ENCODE results near the gene ZCCHC9. TPM values are rescaled to one million over a fixed set of nuclear protein-coding genes. Genes with fewer than 3 reads are reported as not detected.
A peak's percentile ranks its signal among the peaks of the same experiment; 100 is the strongest.

Gene ZCCHC9
- total RNA-seq, 1 donor from 2014 or later, result 25.4 TPM

GRCh38 chr5:81297531-81297930, 3.9 kb upstream of the ZCCHC9 start:
- H3K9me3 Mint-ChIP-seq, result peaks cover 19% of the 10 kb centered on the region
- no peak overlapping the region for H3K4me3 Mint-ChIP-seq
- peaks cover 28% of the 10 kb centered on the region for H3K4me1 Mint-ChIP-seq
- H3K36me3 Mint-ChIP-seq, result peaks cover 21% of the 10 kb centered on the region
- no peak overlapping the region for H3K27ac Mint-ChIP-seq
- TF ChIP-seq CTCF (IDR thresholded peaks at IDR 0.05; ENCODE audit: unreplicated experiment), result no peak
- no peaks in the 10 kb centered on the region for H3K27me3 Mint-ChIP-seq (ENCODE audit: low read depth)
- no peak for DNase-seq (ENCODE audit: low spot score in 2 of 2, unreplicated experiment in 2 of 2)

DNA sequence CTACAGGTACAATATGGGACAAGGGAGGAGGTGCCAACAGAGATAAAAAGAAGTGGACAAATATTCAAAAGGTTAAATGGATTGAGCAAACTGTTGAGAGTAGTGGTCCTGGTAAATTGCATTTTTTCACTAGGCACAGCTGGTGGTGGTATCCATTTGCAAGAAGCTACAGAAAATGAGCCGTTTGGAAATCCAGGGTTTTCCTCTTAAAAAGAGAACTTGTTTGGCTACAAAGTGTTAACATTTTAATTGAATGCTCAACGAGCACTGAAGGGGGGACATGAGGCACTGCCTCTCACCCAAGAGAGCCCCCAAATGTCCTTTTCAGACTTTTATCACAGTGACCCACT, 491 bp upstream of the ZCCHC9 start:
- no peak for TF ChIP-seq CTCF (IDR thresholded peaks at IDR 0.05; ENCODE audit: unreplicated experiment)
- DNase-seq (ENCODE audit: low spot score in 2 of 2, unreplicated experiment in 2 of 2), result no peak
- Mint-ChIP-seq H3K9me3 (no peaks in the 10 kb centered on the region), H3K27ac (peak overlapping the region; percentile 98), H3K4me3 (peak overlapping the region; percentile 94), H3K4me1 (peaks cover 33% of the 10 kb centered on the region), H3K36me3 (peaks cover 6% of the 10 kb centered on the region), H3K27me3 (ENCODE audit: low read depth) (no peaks in the 10 kb centered on the region)

DNA sequence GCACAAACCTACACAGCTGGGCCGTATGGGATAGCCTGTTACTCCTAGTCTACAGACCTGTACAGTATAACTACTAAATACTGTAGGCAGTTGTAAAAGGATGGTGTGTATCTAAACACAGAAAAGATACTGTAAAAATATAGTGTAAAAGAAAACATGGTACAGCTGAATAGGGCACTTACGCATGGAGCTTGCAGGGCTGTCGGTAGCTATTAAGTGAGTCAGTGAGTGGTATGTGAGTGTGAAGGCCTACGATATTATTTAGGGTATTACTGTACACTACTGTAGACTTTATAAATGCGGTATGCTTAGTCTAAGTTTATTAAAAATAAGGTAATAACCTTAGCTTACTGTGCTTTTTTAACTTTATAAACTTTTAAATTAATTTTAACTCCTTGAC, 1.2 kb downstream of the ZCCHC9 start:
- Mint-ChIP-seq H3K36me3 (peaks cover 6% of the 10 kb centered on the region), H3K9me3 (no peaks in the 10 kb centered on the region), H3K4me1 (peaks cover 30% of the 10 kb centered on the region), H3K27ac (peak overlapping the region; percentile 98), H3K4me3 (peak overlapping the region; percentile 94), H3K27me3 (ENCODE audit: low read depth) (no peaks in the 10 kb centered on the region)
- no peak for DNase-seq (ENCODE audit: low spot score in 2 of 2, unreplicated experiment in 2 of 2)
- TF ChIP-seq CTCF (IDR thresholded peaks at IDR 0.05; ENCODE audit: unreplicated experiment), result no peak

DNA sequence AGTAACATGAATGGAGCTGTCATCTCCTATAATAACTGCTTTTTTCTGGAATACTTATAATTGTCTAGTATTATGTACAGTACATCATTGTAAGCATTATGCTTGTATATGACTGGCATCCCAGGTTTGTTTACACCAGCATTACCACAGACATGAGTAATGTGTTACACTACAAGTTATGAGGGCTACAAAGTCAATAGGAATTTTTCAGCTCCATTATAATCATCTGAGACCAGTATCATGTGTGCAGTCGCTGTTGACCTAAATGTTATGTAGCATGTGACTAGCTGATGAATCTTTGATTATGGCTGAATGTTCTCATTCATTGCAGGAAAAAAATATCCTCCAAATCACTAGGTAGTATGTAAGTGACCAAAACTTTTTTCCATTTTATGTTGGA, 2.2 kb downstream of the ZCCHC9 start:
- no peak for DNase-seq (ENCODE audit: low spot score in 2 of 2, unreplicated experiment in 2 of 2)
- TF ChIP-seq CTCF (IDR thresholded peaks at IDR 0.05; ENCODE audit: unreplicated experiment), result no peak
- H3K27ac Mint-ChIP-seq, result no peak overlapping the region
- no peaks in the 10 kb centered on the region for H3K9me3 Mint-ChIP-seq
- no peaks in the 10 kb centered on the region for H3K27me3 Mint-ChIP-seq (ENCODE audit: low read depth)
- H3K4me3 Mint-ChIP-seq, result peak overlapping the region; percentile 16
- H3K4me1 Mint-ChIP-seq, result peaks cover 28% of the 10 kb centered on the region
- H3K36me3 Mint-ChIP-seq, result peaks cover 6% of the 10 kb centered on the region

- Mint-ChIP-seq H3K27ac (no peak overlapping the region), H3K9me3 (no peaks in the 10 kb centered on the region), H3K4me3 (no peak overlapping the region), H3K36me3 (peaks cover 7% of the 10 kb centered on the region), H3K27me3 (ENCODE audit: low read depth) (no peaks in the 10 kb centered on the region), H3K4me1 (peaks cover 13% of the 10 kb centered on the region)
- TF ChIP-seq CTCF (IDR thresholded peaks at IDR 0.05; ENCODE audit: unreplicated experiment), result no peak
- no peak for DNase-seq (ENCODE audit: low spot score in 2 of 2, unreplicated experiment in 2 of 2)
Observed at GRCh38 chr5:81305785-81306184, 4.4 kb downstream of the ZCCHC9 start.

GRCh38 chr5:81308836-81309235, 7.4 kb downstream of the ZCCHC9 start:
- H3K27ac Mint-ChIP-seq, result no peak overlapping the region
- H3K36me3 Mint-ChIP-seq, result peaks cover 22% of the 10 kb centered on the region
- no peak for DNase-seq (ENCODE audit: low spot score in 2 of 2, unreplicated experiment in 2 of 2)
- no peaks in the 10 kb centered on the region for H3K4me1 Mint-ChIP-seq
- no peak for TF ChIP-seq CTCF (IDR thresholded peaks at IDR 0.05; ENCODE audit: unreplicated experiment)
- no peak overlapping the region for H3K4me3 Mint-ChIP-seq
- H3K9me3 Mint-ChIP-seq, result no peaks in the 10 kb centered on the region
- H3K27me3 Mint-ChIP-seq (ENCODE audit: low read depth), result no peaks in the 10 kb centered on the region
